ENCODE results near the gene TNIK. TPM values are rescaled to one million over a fixed set of nuclear protein-coding genes. Genes with fewer than 3 reads are reported as not detected.

TNIK gene
- total and polyA plus RNA-seq, 2 of the 13 experiments (the other 11 are each of a cell fraction or from before 2014, with no cell fraction given) = 0.15 to 0.22 TPM

DNA sequence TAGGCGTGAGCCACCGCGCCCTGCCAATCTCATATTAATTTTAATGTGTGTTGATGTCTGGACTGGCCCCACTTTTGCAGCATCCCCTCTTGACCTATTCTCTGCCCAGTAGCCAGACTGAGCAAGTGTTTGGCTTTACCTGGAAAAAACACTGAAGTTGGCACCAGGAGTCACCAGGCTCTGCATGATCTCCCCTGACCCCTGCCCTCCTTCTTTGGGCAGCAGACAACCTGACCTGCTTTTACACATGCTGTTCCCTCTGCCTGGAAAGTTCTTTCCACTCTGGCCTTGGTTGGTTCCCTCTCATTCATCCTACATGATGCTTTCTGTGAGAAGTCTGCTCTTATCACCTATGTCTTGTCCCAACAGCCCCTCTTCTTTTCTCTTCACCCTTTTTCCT, 365.8 kb downstream of the TNIK start:
- in situ Hi-C loops (cut with HindIII; ENCODE audit: extremely low pct_ligation_motif_present, low pct_unique_long_range_greater_than_20kb) (no loop called here), intact Hi-C loops (cut with micrococcal nuclease; ENCODE audit: unreplicated experiment) (loop anchor here (5.0 kb wide), 1 partner anchor 37 kb away; no protein-coding TSS in a partner anchor)
- no peaks in the 10 kb centered on the region for H3K27me3 ChIP-seq (ENCODE audit: control insufficient read depth in 1 of 2, insufficient read depth in 2 of 2, low read length in 2 of 2)
- H4K20me1 ChIP-seq (ENCODE audit: insufficient read depth, low read length) = no peaks in the 10 kb centered on the region
- no TSS peak for BruUV-seq (replicated peaks)
- H3K4me3 ChIP-seq (replicated peaks in 1 of 3; ENCODE audit: insufficient read depth in 1 of 3, low read depth in 2 of 3, low read length in 3 of 3) = no peak overlapping the region
- H3K36me3 ChIP-seq (replicated peaks in 1 of 2; ENCODE audit: control insufficient read depth in 1 of 2, insufficient read depth in 2 of 2, low read length in 2 of 2) = no peaks in the 10 kb centered on the region
- H3K9me3 ChIP-seq (ENCODE audit: low read length) = peaks cover 6% of the 10 kb centered on the region; the same call in 1 of the 2 replicates
- FAIRE-seq (no peak), ATAC-seq (no peak), DNase-seq (ENCODE audit: low spot score) (no peak)
- TF ChIP-seq, protein P1, sequence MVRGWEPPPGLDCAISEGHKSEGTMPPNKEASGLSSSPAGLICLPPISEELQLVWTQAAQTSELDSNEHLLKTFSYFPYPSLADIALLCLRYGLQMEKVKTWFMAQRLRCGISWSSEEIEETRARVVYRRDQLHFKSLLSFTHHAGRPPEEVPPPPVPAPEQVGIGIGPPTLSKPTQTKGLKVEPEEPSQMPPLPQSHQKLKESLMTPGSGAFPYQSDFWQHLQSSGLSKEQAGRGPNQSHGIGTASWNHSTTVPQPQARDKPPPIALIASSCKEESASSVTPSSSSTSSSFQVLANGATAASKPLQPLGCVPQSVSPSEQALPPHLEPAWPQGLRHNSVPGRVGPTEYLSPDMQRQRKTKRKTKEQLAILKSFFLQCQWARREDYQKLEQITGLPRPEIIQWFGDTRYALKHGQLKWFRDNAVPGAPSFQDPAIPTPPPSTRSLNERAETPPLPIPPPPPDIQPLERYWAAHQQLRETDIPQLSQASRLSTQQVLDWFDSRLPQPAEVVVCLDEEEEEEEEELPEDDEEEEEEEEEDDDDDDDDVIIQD (CRISPR knock-in tag; IDR thresholded peaks at IDR 0.05; ENCODE audit: low read depth) = no peak
- TF ChIP-seq, protein P2, sequence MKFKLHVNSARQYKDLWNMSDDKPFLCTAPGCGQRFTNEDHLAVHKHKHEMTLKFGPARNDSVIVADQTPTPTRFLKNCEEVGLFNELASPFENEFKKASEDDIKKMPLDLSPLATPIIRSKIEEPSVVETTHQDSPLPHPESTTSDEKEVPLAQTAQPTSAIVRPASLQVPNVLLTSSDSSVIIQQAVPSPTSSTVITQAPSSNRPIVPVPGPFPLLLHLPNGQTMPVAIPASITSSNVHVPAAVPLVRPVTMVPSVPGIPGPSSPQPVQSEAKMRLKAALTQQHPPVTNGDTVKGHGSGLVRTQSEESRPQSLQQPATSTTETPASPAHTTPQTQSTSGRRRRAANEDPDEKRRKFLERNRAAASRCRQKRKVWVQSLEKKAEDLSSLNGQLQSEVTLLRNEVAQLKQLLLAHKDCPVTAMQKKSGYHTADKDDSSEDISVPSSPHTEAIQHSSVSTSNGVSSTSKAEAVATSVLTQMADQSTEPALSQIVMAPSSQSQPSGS (CRISPR knock-in tag; IDR thresholded peaks at IDR 0.05) = no peak
- TF ChIP-seq ADNP (CRISPR knock-in tag; IDR thresholded peaks at IDR 0.05) (no peak), ZSCAN9 (CRISPR knock-in tag; IDR thresholded peaks at IDR 0.05; ENCODE audit: borderline replicate concordance) (no peak), ZGPAT (CRISPR knock-in tag; IDR thresholded peaks at IDR 0.05) (no peak), SNRNP70 (IDR thresholded peaks at IDR 0.05; ENCODE audit: low read depth, low read length) (no peak), SP2 (CRISPR knock-in tag; IDR thresholded peaks at IDR 0.05) (no peak)
- TF ChIP-seq, protein P3, sequence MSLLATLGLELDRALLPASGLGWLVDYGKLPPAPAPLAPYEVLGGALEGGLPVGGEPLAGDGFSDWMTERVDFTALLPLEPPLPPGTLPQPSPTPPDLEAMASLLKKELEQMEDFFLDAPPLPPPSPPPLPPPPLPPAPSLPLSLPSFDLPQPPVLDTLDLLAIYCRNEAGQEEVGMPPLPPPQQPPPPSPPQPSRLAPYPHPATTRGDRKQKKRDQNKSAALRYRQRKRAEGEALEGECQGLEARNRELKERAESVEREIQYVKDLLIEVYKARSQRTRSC (CRISPR knock-in tag; IDR thresholded peaks at IDR 0.05; ENCODE audit: low read depth) = no peak
- no peak overlapping the region for H3K27ac ChIP-seq (ENCODE audit: extremely low read length, insufficient read depth, low read length)
- ChIA-PET POLR2A (no interaction called here), CTCF (ENCODE audit: low intra/inter-chr PET ratio, low total read pairs) (no interaction called here)
- no peak overlapping the region for H2AFZ ChIP-seq (ENCODE audit: low read length)
- H3K4me2 ChIP-seq (ENCODE audit: low read depth, low read length) = no peak overlapping the region
- peaks cover 37% of the 10 kb centered on the region for H3K4me1 ChIP-seq (ENCODE audit: insufficient read depth, low read length)
- no peak overlapping the region for H3K9ac ChIP-seq (ENCODE audit: insufficient read depth, low read depth, low read length)
- H3K79me2 ChIP-seq (ENCODE audit: insufficient read depth, low read length) = no peaks in the 10 kb centered on the region
- 100% methylated on average over 3 of the region's 3 CpGs for WGBS (ENCODE audit: low lambda C conversion rate)

All from HepG2 (cell line).